GM12872 (cell line): ENCODE results near the gene CETN2.

ENCODE experiments used
- TF ChIP-seq, protein P1 (sequence below): IDR thresholded peaks from 3 replicates; pipeline ENCODE4 v1.5.1; 2011; ENCODE audit warnings: low read depth, mild to moderate bottlenecking, low read length, moderate library complexity; ENCODE audit not compliant: insufficient read depth

The CETN2 gene

DNA sequence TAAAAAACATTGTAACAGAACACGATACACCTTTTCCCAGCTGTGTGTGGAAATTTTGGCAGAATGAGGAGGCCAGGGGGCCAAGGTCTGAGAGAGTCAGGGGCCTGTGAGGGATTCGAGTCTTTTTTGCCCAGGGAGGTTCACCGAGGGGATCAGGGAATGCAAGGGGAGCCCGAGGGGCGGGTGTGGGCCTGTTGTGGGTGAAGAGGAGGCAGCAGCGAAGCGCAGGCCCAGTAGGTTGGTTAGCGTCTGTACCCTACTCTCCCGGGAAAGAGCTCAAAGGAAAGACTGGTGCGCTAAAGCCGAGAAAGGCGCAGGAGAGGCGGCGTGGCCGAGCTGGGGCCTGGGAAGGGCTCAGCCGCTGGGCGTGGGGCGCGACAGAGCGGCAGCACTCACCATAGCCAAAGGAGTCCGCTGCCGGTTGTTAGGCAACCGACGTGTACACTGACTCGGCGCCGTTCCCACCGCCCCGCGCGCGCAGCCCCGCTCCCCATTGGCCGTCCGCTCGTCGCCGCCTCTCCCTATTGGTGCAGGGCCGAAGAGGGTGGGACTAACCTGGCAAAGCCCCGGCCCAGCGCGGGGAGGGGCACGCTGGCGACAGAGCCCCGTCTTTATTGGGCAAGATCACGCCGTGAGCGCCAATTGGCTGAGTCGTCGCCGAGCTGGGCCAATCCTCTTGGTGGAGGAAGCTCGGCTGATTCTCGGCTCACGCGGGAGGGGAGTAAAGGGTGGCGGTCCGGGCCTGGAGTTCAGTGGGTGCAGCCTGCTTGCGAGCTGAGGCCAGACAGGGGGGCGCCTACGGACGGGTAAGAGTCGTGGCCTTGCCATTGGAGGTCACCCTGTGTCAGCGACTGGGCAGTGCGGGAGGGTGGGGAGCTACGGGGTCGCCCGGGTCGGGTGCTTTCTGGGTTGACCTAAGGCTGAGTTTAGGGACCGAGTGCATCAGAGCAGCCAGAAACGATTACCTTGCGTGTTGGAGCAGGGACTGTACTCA, at the start of gene CETN2, which contains the start of gene NSDHL:
Gene CETN2 (minus strand): TSS at position 446 of the 994 bp plus-strand sequence. CDS start 47 bp downstream, at position 399.
Gene NSDHL (plus strand): TSS at position 752 of the 994 bp plus-strand sequence. CDS start 15,262 bp downstream, outside the sequence.
- TF ChIP-seq, protein P1, sequence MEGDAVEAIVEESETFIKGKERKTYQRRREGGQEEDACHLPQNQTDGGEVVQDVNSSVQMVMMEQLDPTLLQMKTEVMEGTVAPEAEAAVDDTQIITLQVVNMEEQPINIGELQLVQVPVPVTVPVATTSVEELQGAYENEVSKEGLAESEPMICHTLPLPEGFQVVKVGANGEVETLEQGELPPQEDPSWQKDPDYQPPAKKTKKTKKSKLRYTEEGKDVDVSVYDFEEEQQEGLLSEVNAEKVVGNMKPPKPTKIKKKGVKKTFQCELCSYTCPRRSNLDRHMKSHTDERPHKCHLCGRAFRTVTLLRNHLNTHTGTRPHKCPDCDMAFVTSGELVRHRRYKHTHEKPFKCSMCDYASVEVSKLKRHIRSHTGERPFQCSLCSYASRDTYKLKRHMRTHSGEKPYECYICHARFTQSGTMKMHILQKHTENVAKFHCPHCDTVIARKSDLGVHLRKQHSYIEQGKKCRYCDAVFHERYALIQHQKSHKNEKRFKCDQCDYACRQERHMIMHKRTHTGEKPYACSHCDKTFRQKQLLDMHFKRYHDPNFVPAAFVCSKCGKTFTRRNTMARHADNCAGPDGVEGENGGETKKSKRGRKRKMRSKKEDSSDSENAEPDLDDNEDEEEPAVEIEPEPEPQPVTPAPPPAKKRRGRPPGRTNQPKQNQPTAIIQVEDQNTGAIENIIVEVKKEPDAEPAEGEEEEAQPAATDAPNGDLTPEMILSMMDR, result no peak

DNA sequence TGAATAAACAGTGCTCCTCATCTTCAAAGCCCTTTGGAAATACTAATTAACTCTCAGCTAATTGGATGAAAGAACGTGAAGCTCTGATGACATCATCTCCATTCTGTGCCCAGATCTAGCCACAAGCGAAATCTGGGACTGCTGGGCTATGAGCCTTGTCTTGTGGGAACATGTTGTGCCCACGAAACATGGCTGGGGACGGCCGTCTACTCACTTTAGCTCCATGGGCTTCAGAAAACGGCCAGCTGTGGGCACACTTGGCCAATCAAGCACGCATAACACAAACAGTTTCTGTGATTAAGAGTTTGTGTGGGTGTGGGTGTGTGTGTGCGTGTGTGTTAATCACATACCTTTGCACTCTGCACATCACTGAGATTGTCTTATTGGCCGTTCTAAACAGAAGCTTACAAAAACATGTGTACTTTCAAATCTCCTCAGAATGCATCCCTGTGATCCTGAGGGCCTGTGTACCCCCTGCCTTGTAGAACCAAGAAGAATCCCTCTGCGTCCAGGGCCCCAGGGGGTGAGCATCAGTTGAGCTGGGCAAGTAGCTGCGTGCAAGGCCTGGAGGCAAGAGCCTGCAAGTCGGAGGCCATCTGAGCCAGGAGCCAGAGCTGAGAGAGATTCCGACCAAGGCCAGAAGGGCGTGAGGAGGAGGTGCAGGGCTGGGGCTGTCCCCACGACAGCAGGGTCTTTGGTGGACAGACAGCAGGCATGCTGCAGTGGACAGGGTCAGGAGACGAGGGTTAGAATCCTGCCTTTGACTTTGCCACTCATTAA, 48.6 kb upstream of the CETN2 start:
- TF ChIP-seq, protein P1, result no peak

GRCh38 chrX:152876931-152877840, 46.6 kb upstream of the CETN2 start:
- TF ChIP-seq, protein P1, result no peak

GRCh38 chrX:152873361-152873760, 42.8 kb upstream of the CETN2 start:
- TF ChIP-seq, protein P1, result no peak

- TF ChIP-seq, protein P1, result no peak
These were observed 42.0 kb upstream of the CETN2 start for GRCh38 chrX:152872522-152872921.

GRCh38 chrX:152871260-152871659, 40.7 kb upstream of the CETN2 start:
- TF ChIP-seq, protein P1, result no peak
